Neural cell (in vitro differentiated cells): Measurements from ENCODE around the gene CCT4. TPM values are rescaled to one million over a fixed set of nuclear protein-coding genes. Genes with fewer than 3 reads are reported as not detected.

ENCODE experiments used
- H2AFZ ChIP-seq: fragments of 200-600, 300-800 bp; sonication (generic), shearing (Covaris generic); 2 replicates; pipeline ENCODE4 v1.6.0; 2014; ENCODE audit warnings: low read depth, mild to moderate bottlenecking, antibody characterized with exemption, low read length, moderate library complexity
- H3F3A ChIP-seq: fragments of 200-600 bp; shearing (Covaris generic); 2 replicates; pipeline ENCODE4 v1.6.1; 2016; ENCODE audit warnings: mild to moderate bottlenecking, moderate library complexity, mixed read lengths, antibody characterized with exemption, low read length; ENCODE audit not compliant: insufficient read depth, poor library complexity, severe bottlenecking
- H3K27ac ChIP-seq: fragments of 200-600, 300-800 bp; sonication (generic), shearing (Covaris generic); 2 replicates; pipeline ENCODE4 v1.5.1; 2014; ENCODE audit warnings: mild to moderate bottlenecking, low read length, moderate library complexity
- H3K27me3 ChIP-seq: fragments of 300-800, 200-600 bp; sonication (generic), shearing (Covaris generic); 2 replicates; pipeline ENCODE4 v1.6.0; 2014; ENCODE audit warnings: mild to moderate bottlenecking, low read depth, low read length, moderate library complexity; ENCODE audit not compliant: insufficient read depth
- H3K36me3 ChIP-seq: fragments of 300-800, 200-600 bp; sonication (generic), shearing (Covaris generic); 2 replicates; pipeline ENCODE4 v1.5.1; 2014; ENCODE audit warnings: mild to moderate bottlenecking, antibody characterized with exemption, low read length, moderate library complexity; ENCODE audit not compliant: insufficient read depth
- H3K4me2 ChIP-seq: fragments of 300-800, 200-600 bp; sonication (generic), shearing (Covaris generic); 2 replicates; pipeline ENCODE4 v1.6.0; 2014; ENCODE audit warnings: mild to moderate bottlenecking, low read length
- H3K4me3 ChIP-seq: fragments of 300-800, 200-600 bp; sonication (generic), shearing (Covaris generic); 2 replicates; pipeline ENCODE4 v1.5.1; 2014; ENCODE audit warnings: mild to moderate bottlenecking, low read length, moderate library complexity
- H3K79me2 ChIP-seq: fragments of 200-600 bp; shearing (Covaris generic); replicated peaks from 2 replicates; pipeline ENCODE4 v1.6.0; 2014; ENCODE audit warnings: mild to moderate bottlenecking, low read length, moderate library complexity; ENCODE audit not compliant: insufficient read depth
- H3K9ac ChIP-seq: fragments of 300-800, 200-600 bp; sonication (generic), shearing (Covaris generic); 2 replicates; pipeline ENCODE4 v1.6.1; 2016; ENCODE audit warnings: mild to moderate bottlenecking, low read length, mixed read lengths
- H3K9me2 ChIP-seq: fragments of 200-600 bp; shearing (Covaris generic); 2 replicates; pipeline ENCODE4 v1.6.1; 2016; ENCODE audit warnings: mild to moderate bottlenecking, low read length, mixed read lengths; ENCODE audit not compliant: insufficient read depth
- H3K9me3 ChIP-seq: fragments of 200-600, 300-800 bp; sonication (generic), shearing (Covaris generic); 2 replicates; pipeline ENCODE4 v1.6.1; 2016; ENCODE audit warnings: mild to moderate bottlenecking, mixed run types, low read length, moderate library complexity, mixed read lengths
- H4K20me1 ChIP-seq: fragments of 200-600 bp; shearing (Covaris generic); 2 replicates; pipeline ENCODE4 v1.6.1; 2016; ENCODE audit warnings: mild to moderate bottlenecking, mixed run types; ENCODE audit not compliant: insufficient read depth
- EP300 ChIP-seq: fragments of 450-650 bp; conservative IDR thresholded peaks from 2 replicates; pipeline ENCODE4 v1.6.1; 2014; ENCODE audit warnings: antibody characterized with exemption, mild to moderate bottlenecking, moderate library complexity; ENCODE audit not compliant: poor library complexity, severe bottlenecking
- EZH2 ChIP-seq: fragments of 200-600, 300-800 bp; shearing (Covaris generic), sonication (generic); IDR thresholded peaks from 2 replicates; pipeline ENCODE4 v1.6.1; 2014; ENCODE audit warnings: antibody characterized with exemption, low read length, borderline replicate concordance, mild to moderate bottlenecking; ENCODE audit not compliant: insufficient read depth, poor library complexity, severe bottlenecking
- MXI1 ChIP-seq: fragments of 450-650 bp; conservative IDR thresholded peaks from 2 replicates; pipeline ENCODE4 v1.6.1; 2014; ENCODE audit warnings: antibody characterized with exemption, mild to moderate bottlenecking; ENCODE audit not compliant: poor library complexity, severe bottlenecking
- POLR2AphosphoS5 ChIP-seq: IDR thresholded peaks from 2 replicates; pipeline ENCODE4 v1.6.1; 2012
- RAD21 ChIP-seq: fragments of 450-650 bp; conservative IDR thresholded peaks from 2 replicates; pipeline ENCODE4 v1.6.1; 2014; ENCODE audit warnings: antibody characterized with exemption, mild to moderate bottlenecking, moderate library complexity
- SMC3 ChIP-seq: fragments of 450-650 bp; conservative IDR thresholded peaks from 2 replicates; pipeline ENCODE4 v1.6.1; 2014; ENCODE audit warnings: antibody characterized with exemption, mild to moderate bottlenecking, moderate library complexity; ENCODE audit not compliant: poor library complexity
- TAF1 ChIP-seq: IDR thresholded peaks from 2 replicates; pipeline ENCODE4 v1.6.1; 2012; ENCODE audit warnings: low read depth
- polyA plus RNA-seq: library from polyadenylated mRNA; depleted of rRNA; stranded (reverse); fragments of >200 nt; gene quantifications from 2 replicates; pipeline ENCODE4 v1.2.3, GENCODE V29; 2014
- TF ChIP-seq, protein P1 (sequence below): fragments of 450-650 bp; IDR thresholded peaks from 2 replicates; pipeline ENCODE4 v1.5.1; 2014; ENCODE audit warnings: antibody characterized with exemption, mild to moderate bottlenecking, moderate library complexity; ENCODE audit not compliant: poor library complexity, severe bottlenecking
- TF ChIP-seq, protein P2 (sequence below): IDR thresholded peaks from 2 replicates; pipeline ENCODE4 v1.6.1; 2012; ENCODE audit warnings: borderline replicate concordance

Gene CCT4
- polyA plus RNA-seq, 1 donor from 2014 or later = 140 TPM

DNA sequence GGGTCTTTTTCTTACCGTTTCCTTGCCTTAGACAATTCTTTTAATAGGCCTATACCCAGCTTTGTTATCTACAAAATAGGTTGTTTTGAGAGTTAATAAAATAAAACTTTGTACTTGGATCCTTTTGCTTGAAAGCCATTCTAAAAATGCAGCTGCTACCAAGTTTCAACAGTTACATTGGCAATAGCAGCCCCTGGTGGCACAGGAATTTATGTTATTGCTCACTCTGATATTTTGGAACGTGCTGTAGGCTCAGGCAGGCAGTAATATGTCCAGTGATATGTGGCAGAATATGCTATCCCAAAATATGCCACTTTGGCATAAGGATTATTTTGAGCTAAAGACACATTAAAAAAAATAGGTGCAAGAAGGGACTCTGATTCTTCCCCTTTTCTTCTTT, 10.4 kb upstream of the CCT4 start:
- H3K79me2 ChIP-seq = no peaks in the 10 kb centered on the region
- no peaks in the 10 kb centered on the region for H3K9me2 ChIP-seq
- no peaks in the 10 kb centered on the region for H3K9me3 ChIP-seq

DNA sequence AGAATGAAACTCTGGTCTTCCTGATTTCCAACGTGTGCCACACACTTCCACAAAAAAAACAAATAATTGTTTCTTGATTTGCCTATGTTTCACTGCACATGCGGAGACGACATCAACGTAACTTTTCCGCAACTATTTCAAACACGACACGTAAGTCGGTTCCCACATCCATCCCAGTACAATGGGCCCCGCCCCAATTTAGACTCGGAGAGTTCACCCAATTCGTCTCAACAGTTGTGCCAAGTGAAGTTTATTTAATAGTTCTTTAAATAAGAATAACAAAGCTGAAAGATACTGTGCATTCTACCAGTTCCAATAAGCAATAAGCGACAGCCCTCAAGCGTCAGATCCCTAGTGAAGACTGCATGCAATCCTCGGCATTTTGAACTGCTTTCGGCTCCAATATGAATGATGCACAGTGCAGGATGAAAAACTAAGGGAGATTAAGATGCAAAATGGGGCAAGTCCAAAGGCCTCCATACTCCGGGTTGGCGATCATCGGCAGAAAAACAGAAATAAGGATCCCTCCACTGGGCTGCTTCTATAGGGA, 664 bp downstream of the CCT4 start:
- Histone ChIP-seq H3K27me3 (no peaks in the 10 kb centered on the region), H3K79me2 (peaks cover 37% of the 10 kb centered on the region), H3K9me2 (no peaks in the 10 kb centered on the region), H3K9me3 (no peaks in the 10 kb centered on the region), H3K27ac (peak overlapping the region; percentile 87), H3K9ac (peak overlapping the region; percentile 88), H3F3A (no peaks in the 10 kb centered on the region), H3K4me2 (peak overlapping the region; percentile 79), H3K36me3 (no peaks in the 10 kb centered on the region), H3K4me3 (peak overlapping the region; percentile 76), H2AFZ (peak overlapping the region; percentile 78), H4K20me1 (no peaks in the 10 kb centered on the region)
- no peak for TF ChIP-seq EP300
- TF ChIP-seq RAD21 = no peak
- TF ChIP-seq, protein P1, sequence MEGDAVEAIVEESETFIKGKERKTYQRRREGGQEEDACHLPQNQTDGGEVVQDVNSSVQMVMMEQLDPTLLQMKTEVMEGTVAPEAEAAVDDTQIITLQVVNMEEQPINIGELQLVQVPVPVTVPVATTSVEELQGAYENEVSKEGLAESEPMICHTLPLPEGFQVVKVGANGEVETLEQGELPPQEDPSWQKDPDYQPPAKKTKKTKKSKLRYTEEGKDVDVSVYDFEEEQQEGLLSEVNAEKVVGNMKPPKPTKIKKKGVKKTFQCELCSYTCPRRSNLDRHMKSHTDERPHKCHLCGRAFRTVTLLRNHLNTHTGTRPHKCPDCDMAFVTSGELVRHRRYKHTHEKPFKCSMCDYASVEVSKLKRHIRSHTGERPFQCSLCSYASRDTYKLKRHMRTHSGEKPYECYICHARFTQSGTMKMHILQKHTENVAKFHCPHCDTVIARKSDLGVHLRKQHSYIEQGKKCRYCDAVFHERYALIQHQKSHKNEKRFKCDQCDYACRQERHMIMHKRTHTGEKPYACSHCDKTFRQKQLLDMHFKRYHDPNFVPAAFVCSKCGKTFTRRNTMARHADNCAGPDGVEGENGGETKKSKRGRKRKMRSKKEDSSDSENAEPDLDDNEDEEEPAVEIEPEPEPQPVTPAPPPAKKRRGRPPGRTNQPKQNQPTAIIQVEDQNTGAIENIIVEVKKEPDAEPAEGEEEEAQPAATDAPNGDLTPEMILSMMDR = no peak
- TF ChIP-seq, protein P2, sequence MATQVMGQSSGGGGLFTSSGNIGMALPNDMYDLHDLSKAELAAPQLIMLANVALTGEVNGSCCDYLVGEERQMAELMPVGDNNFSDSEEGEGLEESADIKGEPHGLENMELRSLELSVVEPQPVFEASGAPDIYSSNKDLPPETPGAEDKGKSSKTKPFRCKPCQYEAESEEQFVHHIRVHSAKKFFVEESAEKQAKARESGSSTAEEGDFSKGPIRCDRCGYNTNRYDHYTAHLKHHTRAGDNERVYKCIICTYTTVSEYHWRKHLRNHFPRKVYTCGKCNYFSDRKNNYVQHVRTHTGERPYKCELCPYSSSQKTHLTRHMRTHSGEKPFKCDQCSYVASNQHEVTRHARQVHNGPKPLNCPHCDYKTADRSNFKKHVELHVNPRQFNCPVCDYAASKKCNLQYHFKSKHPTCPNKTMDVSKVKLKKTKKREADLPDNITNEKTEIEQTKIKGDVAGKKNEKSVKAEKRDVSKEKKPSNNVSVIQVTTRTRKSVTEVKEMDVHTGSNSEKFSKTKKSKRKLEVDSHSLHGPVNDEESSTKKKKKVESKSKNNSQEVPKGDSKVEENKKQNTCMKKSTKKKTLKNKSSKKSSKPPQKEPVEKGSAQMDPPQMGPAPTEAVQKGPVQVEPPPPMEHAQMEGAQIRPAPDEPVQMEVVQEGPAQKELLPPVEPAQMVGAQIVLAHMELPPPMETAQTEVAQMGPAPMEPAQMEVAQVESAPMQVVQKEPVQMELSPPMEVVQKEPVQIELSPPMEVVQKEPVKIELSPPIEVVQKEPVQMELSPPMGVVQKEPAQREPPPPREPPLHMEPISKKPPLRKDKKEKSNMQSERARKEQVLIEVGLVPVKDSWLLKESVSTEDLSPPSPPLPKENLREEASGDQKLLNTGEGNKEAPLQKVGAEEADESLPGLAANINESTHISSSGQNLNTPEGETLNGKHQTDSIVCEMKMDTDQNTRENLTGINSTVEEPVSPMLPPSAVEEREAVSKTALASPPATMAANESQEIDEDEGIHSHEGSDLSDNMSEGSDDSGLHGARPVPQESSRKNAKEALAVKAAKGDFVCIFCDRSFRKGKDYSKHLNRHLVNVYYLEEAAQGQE = no peak
- TF ChIP-seq POLR2AphosphoS5 = no peak
- no peak for TF ChIP-seq SMC3
- TF ChIP-seq MXI1 = no peak
- no peak for TF ChIP-seq TAF1
- TF ChIP-seq EZH2 = no peak

More for the DNA sequence above, 10.4 kb upstream of the CCT4 start:
- Histone ChIP-seq H3F3A (no peaks in the 10 kb centered on the region), H3K9ac (no peak overlapping the region), H3K27ac (no peak overlapping the region), H4K20me1 (no peaks in the 10 kb centered on the region), H3K4me3 (no peak overlapping the region), H2AFZ (no peak overlapping the region), H3K36me3 (no peaks in the 10 kb centered on the region), H3K4me2 (no peak overlapping the region), H3K27me3 (no peaks in the 10 kb centered on the region)
- TF ChIP-seq, protein P1 = peak; percentile 48
- peak; percentile 34 for TF ChIP-seq RAD21
- TF ChIP-seq TAF1 = no peak
